ENCODE measurements around the gene C3orf20.
A peak's percentile ranks its signal among the peaks of the same experiment; 100 is the strongest.

C3orf20 gene

GRCh38 chr3:14774431-14774830, 99.5 kb downstream of the C3orf20 start:
- no peak for DNase-seq (ENCODE audit: low read depth in 3 of 3)

GRCh38 chr3:14775011-14775410, 100.1 kb downstream of the C3orf20 start:
- no peak for DNase-seq (ENCODE audit: low read depth in 3 of 3)

GRCh38 chr3:14775563-14775962, 100.6 kb downstream of the C3orf20 start:
- no peak for DNase-seq (ENCODE audit: low read depth in 3 of 3)

DNA sequence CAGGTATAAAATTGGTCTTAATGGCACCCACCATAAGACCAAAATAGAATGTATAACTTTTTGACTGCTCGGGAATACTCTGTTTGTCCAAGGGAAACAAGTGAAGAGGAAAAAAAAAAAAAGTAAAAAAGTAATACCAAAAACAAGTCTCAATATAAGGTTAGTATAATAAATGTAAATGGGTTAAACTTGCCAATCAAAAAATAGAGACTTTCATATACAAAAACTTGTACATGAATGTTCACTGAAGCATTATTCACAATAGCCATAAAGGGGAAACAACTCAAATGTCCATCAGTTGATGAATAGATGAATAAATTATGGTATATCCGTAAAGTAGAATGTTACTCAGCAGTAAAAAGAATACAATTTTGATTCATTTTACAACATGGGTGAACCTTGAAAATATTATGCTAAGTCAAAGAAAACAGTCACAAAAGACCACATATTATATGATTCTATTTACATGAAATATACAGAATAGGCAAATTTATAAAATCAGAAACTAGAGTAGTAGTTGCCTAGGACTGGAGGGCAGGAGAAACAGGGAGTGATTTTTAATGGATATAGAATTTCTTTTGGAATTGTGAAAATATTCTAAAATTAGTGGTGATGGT, 104.2 kb downstream of the C3orf20 start:
- no peak for DNase-seq (ENCODE audit: low read depth in 3 of 3)

DNA sequence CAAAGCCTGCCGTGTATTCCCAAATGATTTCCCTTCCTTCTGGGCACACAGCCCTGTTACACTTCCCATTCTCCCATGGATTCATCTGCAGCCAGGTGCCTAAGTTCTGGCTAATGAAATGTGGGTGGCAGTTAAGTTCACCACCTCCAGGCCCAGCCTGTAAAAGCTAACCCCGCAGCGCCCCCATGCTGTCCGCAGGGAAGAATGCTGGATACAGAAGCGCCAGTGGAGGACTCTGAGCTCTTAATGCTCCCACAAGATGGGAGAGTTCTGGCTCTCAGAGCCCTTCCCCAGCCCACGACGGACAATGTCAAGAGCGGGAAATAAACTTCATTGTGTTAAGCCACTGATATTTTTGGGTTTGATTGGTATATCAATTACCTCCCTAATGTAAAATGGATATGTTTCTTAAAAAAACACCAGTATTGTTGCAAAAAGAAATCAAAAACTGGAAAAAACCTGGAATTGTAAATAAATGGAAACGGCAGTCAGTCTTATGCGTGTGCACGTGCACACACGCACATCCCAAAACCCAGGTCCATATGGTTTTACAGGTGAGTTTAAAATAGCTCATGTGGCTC, 106.1 kb downstream of the C3orf20 start:
- no peak for DNase-seq (ENCODE audit: low read depth in 3 of 3)

DNA sequence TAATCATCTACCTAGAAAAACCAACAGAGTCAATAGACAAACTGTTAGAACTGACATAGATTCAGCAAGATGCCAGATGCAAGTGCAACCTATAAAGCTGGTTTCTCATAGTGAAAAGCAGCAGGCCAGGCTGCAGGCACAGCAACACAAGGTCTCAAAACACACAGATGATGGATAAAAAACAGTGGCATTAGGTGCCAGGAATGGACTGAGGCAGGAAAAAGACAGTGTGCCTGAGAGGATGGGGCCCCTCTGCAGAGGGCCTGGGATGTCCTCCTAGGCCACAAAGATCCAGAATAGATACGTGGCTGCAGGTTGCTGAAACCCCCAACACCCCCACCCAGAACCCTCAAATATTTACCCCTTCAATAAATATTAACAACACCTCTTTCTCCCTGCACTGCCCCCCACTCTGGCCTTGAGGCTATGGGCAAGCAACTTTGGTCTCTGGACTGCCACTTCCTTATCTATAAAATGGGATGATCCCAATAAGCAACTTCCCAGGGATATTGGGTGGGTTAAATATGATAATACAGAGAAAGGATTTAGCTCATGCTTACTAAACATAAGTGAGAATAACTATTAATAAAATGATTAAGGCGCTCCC, 108.6 kb downstream of the C3orf20 start:
- no peak for DNase-seq (ENCODE audit: low read depth in 3 of 3)

- no peak for DNase-seq (ENCODE audit: low read depth in 3 of 3)
Measured at GRCh38 chr3:14784087-14784681, 109.2 kb downstream of the C3orf20 start.

DNA sequence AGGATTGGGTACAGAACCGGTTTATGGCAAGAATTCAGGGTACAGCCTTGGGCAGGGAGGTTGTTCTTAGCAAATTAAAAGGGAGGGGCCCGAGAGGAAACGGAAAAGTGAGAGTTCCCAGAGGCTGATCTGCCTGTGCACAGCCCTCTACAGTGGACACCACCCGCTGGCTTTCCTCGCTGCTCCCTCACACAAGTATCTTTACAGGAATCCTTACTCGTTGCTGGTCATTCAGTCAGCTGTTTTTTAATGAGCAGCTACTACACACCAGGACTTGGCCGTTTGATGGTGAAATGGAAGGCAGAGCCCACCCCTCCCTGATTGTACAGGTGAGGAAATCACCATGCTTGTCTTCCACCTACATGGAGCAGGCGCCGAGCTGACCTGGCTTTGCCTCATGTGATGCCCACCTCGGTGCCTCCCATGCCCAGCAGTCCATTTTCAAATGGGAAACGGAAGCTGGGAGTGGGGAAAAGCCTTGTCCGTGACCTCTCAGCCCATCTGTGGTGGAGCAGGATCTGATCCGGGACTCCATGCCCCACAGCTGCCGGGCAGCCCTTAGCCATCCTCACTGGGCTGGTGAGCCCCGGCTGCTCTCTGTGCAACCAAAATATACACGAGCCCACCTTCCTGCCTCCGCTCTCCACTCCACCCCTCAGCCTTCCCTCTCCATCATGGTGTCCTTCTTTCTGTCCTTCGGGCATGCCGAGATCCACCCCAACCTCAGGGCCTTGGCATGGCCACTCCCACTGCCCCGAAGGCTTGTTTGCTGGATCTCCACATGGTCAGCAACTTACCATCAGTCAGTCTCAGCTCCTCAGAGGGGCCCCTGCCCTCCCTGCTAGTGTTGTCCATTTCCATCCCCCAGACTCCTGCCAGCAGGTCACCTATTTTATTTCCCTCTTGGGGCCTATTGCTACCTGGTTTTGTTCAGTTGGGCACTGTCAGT, 110.5 kb downstream of the C3orf20 start:
- no peak for DNase-seq (ENCODE audit: low read depth in 3 of 3)

DNA sequence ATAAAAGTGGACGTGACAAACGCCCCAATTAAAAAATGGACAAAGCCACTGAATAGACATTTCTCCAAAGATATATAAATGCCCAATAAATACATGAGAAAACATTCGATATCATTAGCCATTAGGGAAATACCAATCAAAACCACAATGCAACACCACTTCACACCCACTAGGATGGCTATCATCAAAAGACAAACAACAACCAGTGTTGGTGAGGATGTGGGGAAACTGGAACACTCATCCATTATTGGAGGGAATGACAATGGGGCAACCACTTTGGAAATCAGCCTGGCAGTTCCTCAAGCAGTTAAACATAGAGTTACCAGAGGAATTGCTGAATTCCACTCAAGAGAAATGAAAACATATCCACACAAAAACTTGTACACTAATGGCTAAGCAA, 111.4 kb downstream of the C3orf20 start:
- no peak for DNase-seq (ENCODE audit: low read depth in 3 of 3)

DNA sequence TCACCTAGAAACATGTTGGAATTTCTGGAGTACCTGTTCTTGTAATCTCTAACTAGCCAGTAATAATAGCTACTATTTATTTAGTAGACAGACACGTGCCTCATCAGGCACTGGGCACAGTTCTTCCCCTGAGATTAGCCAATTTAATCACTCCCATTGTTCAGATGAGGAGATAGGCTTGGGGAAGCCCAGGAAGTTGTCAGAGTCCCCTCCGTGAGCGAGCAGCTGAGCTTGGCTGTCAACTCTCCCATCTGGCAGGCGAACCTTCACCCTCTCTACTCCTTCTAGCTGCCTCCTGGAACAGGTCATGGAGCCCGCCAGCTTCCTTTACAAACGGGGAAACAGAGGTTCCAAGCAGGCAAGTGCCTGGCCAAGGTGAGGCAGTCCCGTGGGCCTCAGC, 112.7 kb downstream of the C3orf20 start:
- no peak for DNase-seq (ENCODE audit: low read depth in 3 of 3)

GRCh38 chr3:14788644-14789043, 113.7 kb downstream of the C3orf20 start:
- no peak for DNase-seq (ENCODE audit: low read depth in 3 of 3)

- DNase-seq (ENCODE audit: low read depth in 3 of 3): no peak
Measured at GRCh38 chr3:14789221-14789620, 114.3 kb downstream of the C3orf20 start.

DNA sequence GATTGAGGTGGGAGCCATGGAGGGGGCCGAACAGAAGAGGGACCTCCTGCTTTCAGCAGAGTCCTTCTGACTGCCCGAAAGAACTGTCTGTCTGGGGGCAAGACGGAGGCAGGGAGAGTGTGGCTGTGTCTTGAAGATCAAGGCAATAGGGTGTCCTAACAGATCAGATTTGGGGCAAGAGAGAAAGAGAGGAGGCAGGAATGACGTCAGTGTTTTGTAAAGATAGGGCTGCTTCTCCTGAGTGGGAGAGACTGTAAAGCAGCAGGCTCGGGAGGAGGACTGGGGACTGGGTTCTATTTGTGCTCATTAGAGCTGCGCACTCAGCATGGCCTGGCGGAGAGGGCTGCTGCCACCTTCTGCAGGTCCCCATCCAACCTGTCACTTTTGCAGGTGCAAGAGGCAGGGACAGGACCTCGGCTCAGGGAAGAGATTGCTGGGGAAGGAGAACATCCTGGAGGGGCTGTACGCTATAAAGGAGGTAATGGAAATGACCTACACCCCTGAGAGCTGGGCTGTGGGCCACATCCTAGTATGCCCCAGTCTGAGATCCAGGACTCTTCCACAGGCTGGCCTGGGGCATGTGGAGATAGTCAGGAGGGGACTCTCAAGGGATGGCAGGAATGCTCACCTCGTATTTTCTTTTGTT, 114.8 kb downstream of the C3orf20 start:
- DNase-seq (ENCODE audit: low read depth in 3 of 3): no peak

GRCh38 chr3:14791343-14791945, 116.5 kb downstream of the C3orf20 start:
- DNase-seq (ENCODE audit: low read depth in 3 of 3): peak; percentile 19 to 48 (median 34)

- no peak for DNase-seq (ENCODE audit: low read depth in 3 of 3)
Measured at GRCh38 chr3:14792691-14793121, 117.8 kb downstream of the C3orf20 start.

DNA sequence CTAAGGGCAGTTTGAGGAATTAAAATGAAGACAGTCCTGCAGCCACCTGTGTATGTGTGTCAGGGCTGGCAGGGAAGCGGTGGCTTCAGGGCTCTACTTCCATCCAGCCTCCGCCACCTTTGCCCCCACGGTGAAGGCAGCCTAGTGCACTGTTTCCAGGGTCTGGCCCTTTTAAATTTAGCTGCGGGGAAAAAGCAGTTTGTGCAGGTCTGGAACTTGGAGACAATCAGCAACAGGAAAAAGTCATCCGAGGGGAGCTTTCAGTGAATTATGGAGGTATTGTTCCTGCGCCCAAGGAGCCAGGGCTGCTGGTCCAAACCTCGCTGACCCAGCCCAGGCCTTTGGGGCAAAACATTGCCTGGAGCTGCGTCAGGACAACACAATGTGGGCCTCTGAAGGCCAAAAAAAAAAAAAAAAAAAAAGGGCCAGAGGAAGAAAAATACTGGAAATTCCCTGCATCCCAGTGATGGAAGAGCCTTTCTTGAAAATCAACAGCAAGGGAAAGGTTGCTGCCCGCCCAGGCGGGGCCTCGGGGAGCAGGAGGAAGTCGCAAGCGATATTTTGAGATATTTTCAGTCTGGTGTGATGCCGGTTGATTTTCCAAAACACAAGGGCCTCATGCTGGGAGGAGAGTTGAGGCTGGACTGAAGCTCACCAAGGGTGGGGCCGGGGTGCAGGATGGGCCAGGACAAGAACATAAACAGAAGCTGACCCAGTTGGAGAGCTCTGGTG, 118.4 kb downstream of the C3orf20 start:
- DNase-seq (ENCODE audit: low read depth in 3 of 3): no peak

DNA sequence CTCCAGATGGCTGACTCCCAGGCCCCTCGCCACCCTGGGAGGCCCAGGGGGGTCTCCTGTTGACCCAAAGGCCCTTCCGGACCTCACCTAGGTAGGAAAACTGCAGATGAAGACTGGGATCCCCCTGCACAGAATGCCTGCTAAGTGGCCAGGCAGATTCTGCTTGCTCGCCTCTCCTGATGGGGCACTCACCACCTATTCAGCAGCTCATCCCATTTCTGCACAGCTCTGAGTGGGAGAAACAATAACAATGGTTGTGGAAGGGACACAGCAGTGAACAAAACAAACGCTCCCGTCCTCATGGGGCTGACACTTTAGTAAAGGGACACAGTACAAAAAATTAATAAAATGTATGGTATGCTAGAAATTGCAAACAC, 118.9 kb downstream of the C3orf20 start:
- DNase-seq (ENCODE audit: low read depth in 3 of 3): no peak

DNA sequence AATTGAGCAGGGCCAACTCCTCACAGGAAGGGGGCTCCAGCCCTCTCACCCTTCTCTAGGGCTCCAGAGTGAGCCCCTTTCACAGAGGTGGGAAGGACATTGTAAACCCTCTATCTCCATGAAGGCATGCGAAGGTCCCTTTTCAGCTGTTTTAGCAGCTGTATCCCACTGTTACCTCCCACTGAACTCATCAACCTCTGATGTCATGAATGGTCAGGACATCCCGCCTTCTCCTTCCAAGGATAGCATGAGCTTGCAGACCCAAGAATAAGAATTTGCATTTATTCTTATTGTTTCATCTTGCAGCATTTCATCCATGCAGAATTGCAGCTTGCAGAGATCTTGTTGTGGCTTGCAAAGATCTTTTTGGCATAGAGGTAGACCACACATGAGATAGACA, 119.5 kb downstream of the C3orf20 start:
- DNase-seq (ENCODE audit: low read depth in 3 of 3): no peak

GRCh38 chr3:14795996-14796395, 121.1 kb downstream of the C3orf20 start:
- no peak for DNase-seq (ENCODE audit: low read depth in 3 of 3)

GRCh38 chr3:14796403-14797077, 121.6 kb downstream of the C3orf20 start:
- DNase-seq (ENCODE audit: low read depth in 3 of 3): no peak
